ENCODE data around the gene SYT6. TPM values are rescaled to one million over a fixed set of nuclear protein-coding genes. Genes with fewer than 3 reads are reported as not detected.

The SYT6 gene
- total RNA-seq, 1 donor from 2014 or later, result 0.96 TPM

GRCh38 chr1:114093624-114094362, 59.9 kb downstream of the SYT6 start:
- DNase-seq (ENCODE audit: low spot score), result no peak

DNA sequence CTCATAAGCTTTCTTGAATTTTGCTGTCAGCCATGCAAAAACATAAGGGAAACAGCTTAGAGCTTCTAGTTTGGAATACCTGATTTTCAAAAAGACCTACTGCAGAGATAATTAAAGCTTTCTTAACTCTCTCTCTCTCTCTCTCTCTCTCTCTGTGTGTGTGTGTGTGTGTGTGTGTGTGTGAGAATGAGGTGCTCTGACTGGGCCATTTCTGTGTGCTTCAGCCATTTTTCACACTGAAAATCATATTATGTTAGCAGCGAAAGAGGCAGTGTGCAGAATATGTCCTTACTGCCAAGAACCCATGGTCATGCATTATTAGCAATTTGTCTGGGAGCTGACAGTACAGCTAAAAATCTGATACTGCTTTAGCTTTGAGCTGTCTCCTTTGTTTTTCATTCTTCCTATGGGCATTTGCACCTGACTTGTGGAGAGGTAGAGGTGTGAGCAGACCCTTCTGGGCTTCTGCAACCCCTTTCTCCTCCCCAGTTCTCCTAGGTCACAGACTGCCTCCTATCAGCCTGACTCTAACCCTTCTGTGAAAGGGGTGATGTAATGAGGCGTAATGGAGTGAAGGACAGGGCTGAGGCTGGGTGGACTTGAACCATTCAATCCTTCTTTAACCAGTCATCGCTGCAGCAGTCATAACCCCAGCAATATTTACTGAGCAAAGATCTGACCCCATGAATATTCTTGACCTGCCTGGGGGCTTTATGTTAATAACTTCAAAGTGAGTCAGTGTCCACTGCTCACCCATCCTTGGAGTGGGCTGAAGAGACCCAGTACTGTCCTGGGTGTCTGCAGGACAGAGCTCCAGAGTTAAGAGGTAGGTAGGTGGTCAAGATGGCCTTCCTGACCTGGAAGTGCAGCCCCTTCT, 61.2 kb downstream of the SYT6 start:
- no peak for DNase-seq (ENCODE audit: low spot score)

- DNase-seq (ENCODE audit: low spot score), result no peak
These were observed 62.0 kb downstream of the SYT6 start for GRCh38 chr1:114091711-114092110.

GRCh38 chr1:114090738-114091505, 62.7 kb downstream of the SYT6 start:
- peak; percentile 79 for DNase-seq (ENCODE audit: low spot score)

- DNase-seq (ENCODE audit: low spot score), result no peak
These were observed 64.0 kb downstream of the SYT6 start for GRCh38 chr1:114089502-114090138.

DNA sequence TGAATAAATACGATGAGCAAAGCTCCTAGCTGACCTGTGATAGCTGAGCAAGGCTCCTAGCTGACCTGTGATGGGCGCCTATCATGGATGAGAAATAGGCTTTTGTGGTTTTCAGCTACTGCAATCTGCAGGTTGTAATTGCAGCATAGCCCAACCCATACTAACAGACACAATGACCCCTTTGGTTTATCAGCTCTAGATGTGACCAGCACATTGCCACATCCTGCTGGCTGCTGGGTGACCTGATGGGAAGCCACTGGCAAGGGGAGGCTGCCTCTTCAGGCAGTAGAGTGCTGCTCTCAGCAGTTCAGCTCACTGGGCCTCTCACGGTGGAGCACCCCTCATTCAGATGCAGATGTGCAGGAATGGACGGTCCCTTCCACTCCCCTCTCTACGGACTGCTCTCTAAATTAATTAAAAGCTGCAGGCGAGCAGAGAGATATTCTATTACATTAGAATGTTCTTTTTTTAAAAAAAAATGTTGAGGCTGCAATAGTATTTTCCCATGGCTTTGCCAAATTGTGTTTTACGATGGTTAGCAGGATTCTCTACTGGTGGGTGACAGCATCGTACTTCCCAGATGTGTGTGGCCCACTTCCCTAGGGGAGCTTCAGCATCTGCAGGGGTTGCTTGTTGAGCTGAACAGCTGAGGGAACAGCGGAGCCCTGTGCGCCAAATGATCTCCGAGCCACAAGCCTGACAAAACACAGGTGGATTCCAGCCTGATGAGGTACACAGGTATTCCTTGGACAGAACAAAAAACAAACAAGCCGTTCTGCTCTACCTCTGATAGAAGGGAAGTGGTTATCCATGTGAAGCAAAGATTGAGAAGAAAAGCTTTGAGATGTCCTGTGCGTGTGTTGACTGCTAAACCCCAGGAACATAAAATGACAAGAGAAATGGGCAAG, 65.0 kb downstream of the SYT6 start:
- no peak for DNase-seq (ENCODE audit: low spot score)

DNA sequence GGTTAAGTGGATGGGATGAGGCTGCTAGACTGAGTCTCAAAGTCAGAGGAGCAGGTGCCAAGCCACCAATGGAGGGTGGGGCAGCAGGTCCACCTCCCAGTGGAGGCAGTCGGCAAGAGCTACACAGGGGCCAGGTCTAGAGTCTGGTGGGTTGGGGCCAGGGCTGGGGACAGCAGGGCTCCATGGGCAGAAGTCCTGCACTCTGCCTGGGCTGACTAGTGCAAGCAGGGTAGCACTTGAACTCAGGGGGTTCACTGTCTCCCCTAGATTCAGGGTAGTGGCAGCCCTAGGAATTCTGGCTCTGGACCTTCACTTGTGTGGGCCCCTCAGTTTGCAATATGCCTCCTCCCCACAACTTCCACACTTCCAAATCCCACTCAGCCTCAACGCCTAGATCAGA, 66.2 kb downstream of the SYT6 start:
- DNase-seq (ENCODE audit: low spot score), result no peak

DNA sequence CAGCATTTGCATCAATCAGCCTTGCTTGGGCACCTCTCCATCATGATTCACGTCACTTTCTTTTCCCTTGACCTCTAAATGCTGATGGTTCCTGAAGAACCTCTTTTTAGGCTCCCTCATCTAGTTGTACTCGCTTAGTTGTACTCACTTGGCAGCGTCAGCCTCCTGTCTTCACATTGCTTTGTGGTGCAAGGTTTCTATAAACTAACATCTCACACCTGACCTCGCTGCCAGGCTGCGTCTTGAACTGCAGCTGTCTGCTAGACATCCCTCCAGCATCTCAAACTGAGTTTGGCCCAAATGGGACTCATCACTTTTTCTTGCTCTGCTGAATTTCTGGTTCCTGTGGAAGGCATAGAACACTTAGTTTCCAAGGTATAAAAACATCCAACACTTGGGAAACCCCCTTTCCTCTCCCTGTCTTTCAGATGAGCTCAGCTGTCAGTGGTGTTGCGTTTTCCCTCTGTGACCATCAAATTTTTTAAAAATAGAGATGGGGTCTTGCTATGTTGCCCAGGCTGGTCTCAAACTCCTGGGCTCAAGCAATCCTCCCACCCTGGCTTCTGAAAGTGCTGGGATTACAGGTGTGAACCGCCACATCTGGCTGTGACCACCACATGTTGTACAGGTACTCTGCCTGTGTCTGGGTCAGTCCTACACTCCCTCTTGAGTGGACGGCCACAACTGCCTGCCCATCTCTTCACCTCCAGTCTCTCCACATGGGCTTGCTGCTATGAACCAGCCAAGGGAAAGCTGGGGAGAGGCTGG, 66.9 kb downstream of the SYT6 start:
- no peak for DNase-seq (ENCODE audit: low spot score)

GRCh38 chr1:114082867-114083585, 70.6 kb downstream of the SYT6 start:
- no peak for DNase-seq (ENCODE audit: low spot score)

GRCh38 chr1:114082304-114082630, 71.4 kb downstream of the SYT6 start:
- no peak for DNase-seq (ENCODE audit: low spot score)

- peak; percentile 26 for DNase-seq (ENCODE audit: low spot score)
These were observed 72.0 kb downstream of the SYT6 start for GRCh38 chr1:114081437-114082303.

DNA sequence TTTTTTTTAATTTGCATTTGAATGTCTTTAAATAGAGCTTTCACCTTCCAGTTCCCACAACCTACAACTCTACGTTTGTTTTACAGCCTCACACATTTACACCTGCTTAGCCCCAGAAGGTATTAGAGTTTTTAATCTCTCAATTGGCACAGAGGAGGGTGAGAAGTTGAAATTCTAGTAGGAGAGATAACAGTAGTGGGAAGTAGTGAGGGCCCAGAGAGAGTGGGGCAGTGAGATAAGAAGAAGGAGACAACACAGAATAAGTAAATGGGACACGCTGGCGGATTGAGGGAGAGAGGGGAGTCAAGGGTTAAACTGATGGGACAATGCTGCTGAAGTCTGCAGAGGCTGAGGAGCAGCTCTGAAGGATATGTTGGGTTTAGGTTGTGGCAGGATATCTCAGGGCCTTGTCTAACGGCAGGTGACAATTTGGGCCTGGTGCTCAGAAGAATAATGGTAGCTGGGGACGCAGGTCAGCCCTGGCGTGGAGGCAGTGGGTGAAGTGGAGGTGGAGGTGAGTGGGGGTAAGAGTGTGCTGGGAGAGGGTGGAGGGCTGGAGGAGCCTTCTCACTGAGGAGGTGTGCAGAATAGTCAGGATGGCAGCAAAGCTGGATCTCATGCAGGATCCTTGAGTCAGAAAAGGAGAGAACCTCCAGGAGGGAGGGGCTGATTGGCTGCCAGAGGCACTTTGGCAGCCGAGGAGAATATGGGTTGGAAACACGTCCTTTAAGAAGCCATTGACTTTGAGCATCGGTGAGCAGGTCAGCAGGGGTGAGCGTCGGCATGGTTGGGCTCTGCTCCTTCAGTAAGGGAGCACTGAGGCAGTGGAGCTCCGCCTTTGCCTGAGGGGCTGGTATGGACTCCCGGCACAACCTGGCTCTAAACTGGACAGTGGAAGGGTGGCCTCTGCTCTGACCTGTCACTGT, 72.9 kb downstream of the SYT6 start:
- DNase-seq (ENCODE audit: low spot score), result no peak

- DNase-seq (ENCODE audit: low spot score), result no peak
These were observed 74.0 kb downstream of the SYT6 start for GRCh38 chr1:114079596-114080190.

- DNase-seq (ENCODE audit: low spot score), result no peak
These were observed 75.6 kb downstream of the SYT6 start for GRCh38 chr1:114078116-114078515.

DNA sequence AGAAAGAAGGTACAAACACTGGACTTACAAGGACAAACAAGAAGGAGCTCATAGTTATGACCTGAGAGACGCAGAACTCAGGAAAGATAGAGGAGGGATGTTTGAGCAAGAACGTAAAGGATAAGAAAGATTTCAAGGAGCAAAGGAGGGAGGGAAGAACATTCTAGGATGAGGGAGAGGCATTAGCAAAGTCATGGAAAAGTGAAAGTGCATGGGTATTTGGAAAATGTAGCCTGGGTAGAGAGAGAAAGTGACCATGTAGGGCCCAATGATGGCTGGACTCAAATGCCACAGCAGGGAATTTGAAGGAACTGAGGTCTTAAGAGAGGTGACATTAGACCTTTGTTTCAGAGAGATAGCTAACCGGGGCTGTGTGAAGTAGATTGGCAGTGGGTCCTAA, 76.5 kb downstream of the SYT6 start:
- no peak for DNase-seq (ENCODE audit: low spot score)

DNA sequence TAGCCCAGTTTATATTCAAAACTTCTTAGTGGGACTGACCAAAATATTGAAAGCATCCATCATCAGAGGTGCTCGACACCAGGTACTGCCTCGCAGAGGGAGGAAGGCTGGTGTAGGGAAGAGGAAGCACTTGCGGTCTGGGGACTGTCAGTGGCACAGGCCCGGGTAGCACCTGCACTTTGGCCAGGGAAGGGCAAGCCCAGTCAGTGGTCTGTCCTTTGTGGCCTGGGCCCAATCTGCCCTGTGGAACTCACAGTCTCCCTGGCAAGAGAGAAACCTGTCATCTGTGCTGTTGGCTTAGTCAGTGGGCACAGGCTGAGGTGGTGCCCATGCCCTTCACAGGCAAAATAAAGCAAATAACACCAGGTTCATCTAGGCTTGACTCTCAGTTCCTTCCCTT, 77.4 kb downstream of the SYT6 start:
- no peak for DNase-seq (ENCODE audit: low spot score)
